Right atrium auricular region (tissue), 2 donors: ENCODE results near the gene NSRP1. TPM values are rescaled to one million over a fixed set of nuclear protein-coding genes. Genes with fewer than 3 reads are reported as not detected.

Source experiments
- DNase-seq: peaks from one replicate; pipeline ENCODE4 v3.0.0-alpha.2; 2019; ENCODE audit warnings: low spot score
- H3K27ac ChIP-seq, 2 donors: fragments of 200-600 bp; sonication (generic); 1 replicate in 1 of 2; 2 replicates in 1 of 2; pipeline ENCODE4 v1.5.1; 2016 to 2019
- H3K27me3 ChIP-seq, 2 donors: fragments of 200-600 bp; sonication (generic); one replicate each; pipeline versions ENCODE4 v1.5.1 to v1.6.0; 2017 to 2019
- H3K36me3 ChIP-seq: fragments of 200-600 bp; sonication (generic); one replicate; pipeline ENCODE4 v1.5.1; 2016
- H3K4me1 ChIP-seq, 2 donors: fragments of 200-600 bp; sonication (generic); one replicate each; pipeline versions ENCODE4 v1.5.1 to v1.6.0; 2017 to 2019
- H3K4me3 ChIP-seq, 2 donors: fragments of 200-600 bp; sonication (generic); 1 replicate in 1 of 2; 2 replicates in 1 of 2; pipeline ENCODE4 v1.5.1; 2017 to 2019; ENCODE audit warnings: mild to moderate bottlenecking in 1 of 2, moderate library complexity in 1 of 2
- H3K9me3 ChIP-seq, 2 donors: fragments of 200-600 bp; sonication (generic); one replicate each; pipeline ENCODE4 v1.5.1; 2019
- CTCF ChIP-seq, 2 donors: fragments of 200-600 bp; sonication (generic); IDR thresholded peaks; one replicate each; pipeline ENCODE4 v1.5.1; 2019; ENCODE audit warnings: antibody characterized with exemption in 2 of 2
- microRNA counts, 2 donors: library from miRNA; unstranded; fragments of <30 nt; microRNA quantifications; one replicate each; lab custom pipeline; 2016 to 2017
- microRNA-seq, 2 donors: library from miRNA; unstranded; fragments of <30 nt; microRNA quantifications; one replicate each; pipeline ENCODE4, GENCODE V29; 2016 to 2017; ENCODE audit warnings: borderline number of aligned reads in 2 of 2, borderline replicate concordance in 1 of 2
- total RNA-seq, 2 donors: library from RNA; depleted of rRNA; stranded (reverse); fragments of >200 nt; gene quantifications; one replicate each; pipeline ENCODE4 v1.1.0, GENCODE V29; 2016

NSRP1 gene
- total RNA-seq, 2 donors from 2014 or later = 14.7 to 16.6 TPM

- Histone ChIP-seq H3K36me3 (no peaks in the 10 kb centered on the region), H3K27me3 (peaks cover 0 to 9% of the 10 kb centered on the region in 2 donors), H3K4me3 (peak overlapping the region in 1 of 2 donors; percentile 52), H3K9me3 (no peaks in the 10 kb centered on the region), H3K4me1 (peaks cover 0 to 29% of the 10 kb centered on the region in 2 donors), H3K27ac (no peak overlapping the region)
- no peak for DNase-seq
- no peak for TF ChIP-seq CTCF (IDR thresholded peaks at IDR 0.05)
These were observed 118.3 kb downstream of the NSRP1 start for GRCh38 chr17:30234964-30235363.

- H3K27me3 ChIP-seq = peaks cover 0 to 9% of the 10 kb centered on the region in 2 donors
- no peaks in the 10 kb centered on the region for H3K36me3 ChIP-seq
- DNase-seq = no peak
- H3K9me3 ChIP-seq = no peaks in the 10 kb centered on the region
- H3K4me1 ChIP-seq = peaks cover 0 to 29% of the 10 kb centered on the region in 2 donors
- H3K4me3 ChIP-seq = peak within 1 kb of the TSS; percentile 25 to 52
- H3K27ac ChIP-seq = no peak within 1 kb of the TSS
- no peak for TF ChIP-seq CTCF (IDR thresholded peaks at IDR 0.05)
These were observed 119.0 kb downstream of the NSRP1 start, which contains the start of gene SLC6A4 for GRCh38 chr17:30235386-30236296. Gene SLC6A4, minus strand, starts transcription at chr17:30235697. Its CDS starts 13,739 bp downstream, at chr17:30221958.

MicroRNA genes within 50 kb of the gene (microRNA counts, 767-probe panel; counts per million panel counts)
- microRNA hsa-miR-3184-5p (lab: Ali Mortazavi, UCI) (0 to 845 counts per million in 2 donors), microRNA hsa-miR-423-3p (lab: Ali Mortazavi, UCI) (2,449 to 5,422 counts per million in 2 donors), microRNA hsa-miR-423-5p (lab: Ali Mortazavi, UCI) (3,355 to 7,909 counts per million in 2 donors)

Small RNA genes within 50 kb of the gene (microRNA-seq; reads per million reads assigned to microRNA genes)
- gene MIR423 = 0 reads per million in 2 donors

Other genes with a start within 250 kb of the NSRP1 start
- gene SSH2, start 186.6 kb upstream of the NSRP1 start, total RNA-seq = 10 to 100 TPM; 36.1 to 36.8 TPM
- gene EFCAB5, start 175.2 kb upstream of the NSRP1 start, total RNA-seq = not detected
- 1 to 10 TPM; 2.0 to 7.0 TPM for gene SLC6A4, start 118.9 kb downstream of the NSRP1 start, total RNA-seq
- gene BLMH, start 175.1 kb downstream of the NSRP1 start, total RNA-seq = 10 to 100 TPM; 10.8 to 13.9 TPM
- not detected for gene TMIGD1, start 217.2 kb downstream of the NSRP1 start, total RNA-seq